GM19043 (cell line): Measurements from ENCODE around the gene VSIG10L.

ENCODE experiments used
- ATAC-seq: cut with Tn5 transposase; IDR thresholded peaks from one replicate; pipeline ENCODE4 v1.9.1; 2021; ENCODE audit warnings: low read depth; ENCODE audit not compliant: unreplicated experiment

The VSIG10L gene

DNA sequence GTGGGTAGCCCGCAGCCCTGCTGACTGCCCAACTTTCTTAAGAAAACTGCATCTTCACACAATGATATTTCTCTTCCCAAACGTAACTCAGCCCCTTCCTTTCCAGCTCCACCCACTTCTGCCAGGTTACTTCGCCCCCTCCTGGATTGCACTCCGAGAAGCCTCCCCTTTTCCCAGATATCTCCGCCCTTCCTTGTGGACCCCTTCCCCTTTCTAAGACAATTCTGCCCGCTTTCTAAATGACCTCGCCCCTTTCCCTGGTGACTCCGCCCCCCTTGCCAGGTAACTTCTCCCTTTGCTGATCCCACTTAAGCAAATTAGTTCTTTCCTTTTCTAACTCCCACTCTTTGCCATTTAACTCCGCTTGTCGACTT lies 2.6 kb downstream of the VSIG10L start:
- no peak for ATAC-seq

DNA sequence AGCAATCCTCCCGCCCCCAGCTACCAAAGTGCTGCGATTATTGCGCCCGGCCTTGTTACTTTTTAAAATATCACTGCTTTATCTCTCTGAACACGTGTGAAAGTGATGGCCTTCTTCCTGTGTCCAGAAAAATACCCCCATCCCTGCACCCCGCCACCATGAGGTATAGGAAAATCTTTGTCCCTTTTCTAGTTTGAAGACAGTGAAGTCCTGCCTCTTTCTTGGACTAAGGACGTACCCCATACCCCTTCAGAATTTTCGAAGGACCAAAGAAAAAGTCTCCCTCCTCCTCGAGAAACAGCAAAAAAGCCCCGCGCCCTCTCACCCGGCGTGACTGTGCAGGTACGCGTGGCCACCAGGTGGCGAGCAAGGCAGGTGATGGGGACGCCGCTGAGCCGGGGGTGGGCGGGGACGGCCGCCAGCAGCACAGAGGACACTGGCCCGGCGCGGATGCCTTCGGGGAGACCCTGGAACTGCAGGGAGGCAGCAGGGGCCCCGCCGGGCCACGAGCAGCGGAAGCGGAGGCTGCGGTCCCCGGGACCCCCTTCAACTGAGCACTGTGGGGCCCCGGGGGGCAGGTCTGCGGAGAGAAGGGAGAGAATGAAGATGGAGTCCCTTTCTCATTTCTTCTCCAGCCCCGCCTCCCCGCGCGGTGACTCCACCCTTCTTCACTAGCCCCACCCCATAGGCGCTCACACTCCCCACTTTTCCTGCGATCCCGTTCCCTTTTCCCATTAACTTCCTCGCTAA lies 3.2 kb downstream of the VSIG10L start:
- ATAC-seq: peak; percentile 70

DNA sequence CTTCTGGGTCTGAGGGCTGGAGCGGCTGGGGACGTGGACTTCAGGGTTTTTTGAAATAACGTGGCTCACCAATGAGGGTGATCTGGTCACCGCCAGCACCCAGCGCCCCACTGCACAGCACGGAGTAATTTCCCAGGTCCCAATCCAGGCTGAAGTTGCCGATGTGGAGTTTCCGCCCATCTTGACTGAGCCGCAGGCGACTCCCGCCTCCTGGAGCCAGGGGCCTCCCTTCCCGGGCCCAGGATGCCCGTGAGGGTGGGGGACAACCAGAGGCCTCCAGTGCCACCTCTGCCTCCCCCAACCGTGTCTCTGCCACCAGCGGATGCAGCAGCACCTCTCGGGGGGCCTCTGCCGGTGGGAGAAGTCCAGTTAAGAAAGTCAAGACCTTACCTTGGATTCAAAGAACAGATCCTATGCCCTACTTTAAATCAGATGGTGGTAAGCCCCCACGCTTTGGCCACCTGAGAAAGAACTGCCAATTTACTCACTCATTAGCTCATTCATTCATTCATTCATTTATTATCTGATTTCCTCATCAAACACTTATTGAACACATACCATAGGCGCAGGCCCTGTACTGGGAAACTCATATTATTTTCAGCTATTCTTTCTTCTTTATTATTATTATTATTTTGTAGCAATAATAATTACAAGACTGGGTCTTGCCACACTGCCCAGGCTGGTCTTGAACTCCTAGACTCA lies 3.9 kb downstream of the VSIG10L start:
- no peak for ATAC-seq

DNA sequence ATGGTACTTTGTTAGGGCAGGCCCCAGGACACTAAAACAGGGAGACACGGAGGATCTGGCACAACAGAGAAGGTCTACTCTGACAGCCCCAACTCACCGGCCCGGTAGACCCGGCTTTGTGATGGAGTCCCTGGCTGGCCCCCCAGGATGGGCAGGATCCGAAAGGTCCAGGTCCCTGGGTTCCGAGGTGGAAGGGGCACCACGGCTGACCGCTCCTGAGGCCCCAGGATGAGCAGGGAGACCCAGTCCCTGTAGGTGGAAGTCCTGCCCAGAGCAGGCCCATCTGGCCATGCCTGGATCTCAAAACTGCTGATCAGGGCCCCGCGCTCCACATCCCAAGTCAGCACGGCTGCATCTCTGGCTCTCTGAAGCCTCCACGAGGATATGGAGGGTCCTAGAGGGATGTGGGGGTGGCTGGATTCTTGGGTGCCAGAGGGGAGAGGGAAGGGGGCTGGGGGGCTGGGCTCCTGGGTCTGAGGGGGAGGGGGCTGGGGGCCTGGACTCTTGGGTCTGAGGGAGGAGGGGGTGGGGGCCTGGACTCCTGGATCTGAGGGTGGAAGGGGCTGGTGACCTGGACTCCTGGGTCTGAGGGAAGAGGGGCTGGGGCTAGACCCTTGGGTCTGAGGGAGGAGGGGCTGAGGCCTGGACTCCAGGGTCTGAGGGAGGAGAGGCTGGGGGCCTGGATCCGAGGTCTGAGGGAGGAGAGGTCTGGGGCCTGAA lies 4.6 kb downstream of the VSIG10L start:
- ATAC-seq: no peak

DNA sequence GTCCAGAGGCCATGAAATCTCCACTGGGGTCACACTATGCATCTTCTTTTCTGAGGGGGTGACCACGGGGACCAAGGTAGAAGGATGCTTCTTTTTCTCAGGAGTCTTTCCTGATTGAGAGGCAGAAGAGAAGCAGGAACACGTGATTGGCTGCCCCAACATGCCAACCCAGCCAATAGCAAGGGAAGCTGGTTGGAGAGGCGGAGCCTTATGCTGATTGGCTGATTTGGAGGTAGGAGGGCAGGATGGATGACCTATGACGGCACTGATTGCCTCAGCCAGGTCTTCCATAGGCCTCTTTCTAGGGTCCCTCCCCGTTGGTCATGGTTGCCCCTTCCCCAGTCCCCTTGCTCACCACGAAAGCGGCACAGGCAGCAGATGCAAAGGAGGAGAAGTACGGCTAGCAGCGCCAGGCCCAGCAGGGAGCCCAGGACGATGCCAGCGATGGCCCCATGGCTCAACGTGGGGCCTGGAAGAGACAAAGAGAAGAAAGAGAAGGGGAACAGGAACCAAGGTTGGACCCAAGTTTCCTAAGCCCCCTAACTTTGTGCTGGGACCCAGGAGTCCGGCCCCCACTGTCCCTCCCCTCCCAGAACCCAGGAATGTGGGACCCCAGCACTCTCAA lies 8.0 kb downstream of the VSIG10L start:
- ATAC-seq: no peak

DNA sequence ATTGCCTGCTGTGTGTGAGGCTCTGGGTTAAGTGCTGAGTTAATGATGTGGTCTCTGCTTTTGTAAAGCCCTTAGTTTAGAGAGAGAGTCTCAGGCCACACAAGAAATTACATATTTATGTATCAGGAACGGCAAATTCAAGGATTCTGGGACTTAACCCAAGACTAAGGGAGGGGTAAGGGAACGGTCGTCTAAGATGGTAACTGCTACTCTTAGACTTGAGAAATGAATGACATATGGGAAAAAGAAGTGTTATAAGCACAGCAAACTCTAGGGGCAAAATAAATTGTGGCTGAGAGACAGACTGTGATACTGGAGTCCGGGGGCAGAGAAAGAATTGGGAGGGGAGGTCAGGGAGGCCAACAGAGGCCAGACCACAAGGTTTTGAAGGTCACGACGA lies 10.2 kb downstream of the VSIG10L start:
- ATAC-seq: no peak

DNA sequence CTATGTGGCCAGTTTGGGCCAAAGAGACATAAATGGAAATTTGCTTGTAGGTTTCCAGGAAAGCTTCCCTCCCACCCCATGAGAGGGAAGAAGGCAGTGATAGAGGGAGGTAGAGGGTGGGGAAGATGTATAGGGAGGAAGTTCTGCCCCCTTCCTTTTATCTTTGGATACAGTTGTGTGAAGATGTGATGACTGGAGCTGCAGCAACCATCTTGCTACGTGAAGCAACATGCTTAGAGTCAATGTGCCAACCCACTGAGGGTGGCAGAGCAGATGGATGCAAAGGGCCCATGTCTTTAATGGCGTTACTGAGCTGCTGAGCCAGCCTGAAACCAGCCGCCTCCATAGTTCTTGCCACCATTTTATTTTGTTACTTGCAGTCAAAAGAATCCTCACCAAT lies 10.7 kb downstream of the VSIG10L start:
- ATAC-seq: no peak

DNA sequence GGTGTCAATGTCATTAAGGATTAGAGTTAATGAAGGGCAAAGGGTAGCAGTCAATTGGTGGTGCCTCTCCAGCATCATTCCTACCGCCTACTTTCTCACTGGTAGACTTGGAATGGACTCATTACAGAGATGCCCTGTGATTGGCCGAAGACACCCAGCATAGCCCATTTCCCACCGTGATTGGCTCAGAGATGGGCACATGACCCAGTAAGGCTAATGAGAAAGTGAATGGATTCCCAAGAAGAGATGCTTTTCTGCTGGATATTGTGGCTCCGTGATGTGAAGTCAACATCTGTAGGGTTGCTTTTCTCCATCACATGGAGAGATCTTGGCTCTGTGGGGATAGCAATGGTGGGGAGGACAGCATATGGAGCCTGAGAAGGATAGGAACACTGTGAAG lies 11.6 kb downstream of the VSIG10L start:
- no peak for ATAC-seq

DNA sequence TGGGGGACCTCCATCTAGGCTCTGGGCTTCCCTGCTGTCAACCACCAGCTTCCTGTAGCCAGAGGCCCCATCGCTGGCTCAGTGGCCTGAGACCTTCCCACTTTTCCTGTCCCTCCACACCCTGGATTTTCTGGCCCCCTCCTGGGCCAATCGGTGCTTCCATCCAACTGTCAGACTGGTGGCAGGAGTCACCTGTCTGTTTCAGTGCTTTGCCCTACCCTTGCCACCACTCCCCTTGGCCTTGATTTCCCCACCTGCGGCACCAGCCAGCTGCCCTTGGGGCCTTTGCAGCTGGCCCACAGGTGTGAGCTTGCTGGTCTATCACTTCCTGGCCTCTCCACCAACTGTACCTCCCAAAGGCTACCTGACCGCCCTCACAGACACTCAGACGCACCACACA lies 12.5 kb downstream of the VSIG10L start:
- no peak for ATAC-seq

DNA sequence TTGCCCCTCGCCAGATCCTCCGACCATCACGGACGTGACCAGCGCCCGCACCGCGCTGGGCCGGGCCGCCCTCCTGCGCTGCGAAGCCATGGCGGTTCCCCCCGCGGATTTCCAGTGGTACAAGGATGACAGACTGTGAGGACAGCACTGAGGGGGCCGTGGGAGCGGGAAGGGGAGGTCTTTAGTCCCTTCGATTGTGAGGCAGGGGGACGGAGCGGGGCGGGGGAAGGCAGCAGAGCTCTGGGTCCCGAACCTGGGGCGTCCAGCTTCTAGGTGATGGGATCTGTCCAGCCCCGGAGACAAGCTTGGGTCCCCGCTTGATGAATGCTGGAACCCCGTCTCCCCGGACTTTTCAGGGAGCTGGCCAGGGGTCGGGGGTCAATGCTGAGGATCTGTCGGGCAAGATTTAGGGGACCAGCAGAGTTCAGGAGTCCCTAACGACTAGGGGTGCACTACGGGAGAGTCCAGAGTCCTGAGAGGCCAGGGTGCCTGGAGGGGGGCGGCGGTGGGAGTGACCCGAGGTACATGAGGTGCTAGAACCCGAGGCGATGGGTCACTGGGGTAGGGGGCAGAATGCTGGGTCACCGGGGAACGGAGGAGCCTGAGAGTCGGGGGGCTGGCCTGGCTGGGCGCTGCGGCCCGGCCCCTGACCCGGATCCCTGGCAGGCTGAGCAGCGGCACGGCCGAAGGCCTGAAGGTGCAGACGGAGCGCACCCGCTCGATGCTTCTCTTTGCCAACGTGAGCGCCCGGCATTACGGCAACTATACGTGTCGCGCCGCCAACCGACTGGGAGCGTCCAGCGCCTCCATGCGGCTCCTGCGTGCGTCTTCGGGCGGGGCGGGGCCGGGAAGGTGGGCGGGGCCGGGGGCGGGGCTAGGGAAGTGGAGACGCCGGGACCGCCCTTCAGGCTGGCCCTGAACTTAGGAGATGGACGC lies 14.6 kb downstream of the VSIG10L start:
- no peak for ATAC-seq

DNA sequence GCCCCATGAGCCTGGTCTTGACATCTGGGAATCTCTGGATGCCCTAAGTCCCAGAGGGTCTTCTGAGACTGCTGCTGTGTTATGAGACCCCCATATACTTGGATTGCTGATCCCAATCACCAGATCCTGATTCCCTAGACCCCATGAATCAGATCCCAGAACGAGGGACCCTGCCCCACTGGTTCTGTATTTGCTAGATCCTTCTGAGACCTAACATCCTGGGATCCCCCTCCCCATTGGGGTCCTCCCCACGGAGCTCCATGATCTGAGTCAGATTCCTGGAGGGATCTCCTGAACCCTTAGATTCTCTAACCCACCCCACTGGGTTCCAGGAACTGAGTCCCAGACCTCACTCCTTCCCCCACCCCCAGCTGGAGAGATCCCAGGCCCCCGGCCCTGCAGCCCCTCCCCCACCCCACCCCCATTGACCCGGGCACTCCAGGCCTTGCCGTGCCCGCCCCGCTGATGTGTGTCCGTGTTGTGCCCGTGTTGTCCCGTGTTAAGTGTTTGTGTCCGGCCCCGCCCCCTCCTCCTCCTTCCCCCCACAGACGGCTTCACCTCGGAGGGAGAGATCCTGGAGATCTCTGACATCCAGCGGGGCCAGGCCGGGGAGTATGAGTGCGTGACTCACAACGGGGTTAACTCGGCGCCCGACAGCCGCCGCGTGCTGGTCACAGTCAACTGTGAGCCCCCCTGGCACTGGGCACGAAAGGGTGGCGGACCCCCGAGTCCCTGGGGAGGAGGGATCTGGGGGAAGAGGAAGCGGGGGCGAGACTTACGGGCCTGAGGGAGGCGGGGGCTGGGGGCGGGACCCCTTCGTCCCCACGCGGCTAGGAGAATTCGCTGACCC lies 15.5 kb downstream of the VSIG10L start:
- no peak for ATAC-seq

DNA sequence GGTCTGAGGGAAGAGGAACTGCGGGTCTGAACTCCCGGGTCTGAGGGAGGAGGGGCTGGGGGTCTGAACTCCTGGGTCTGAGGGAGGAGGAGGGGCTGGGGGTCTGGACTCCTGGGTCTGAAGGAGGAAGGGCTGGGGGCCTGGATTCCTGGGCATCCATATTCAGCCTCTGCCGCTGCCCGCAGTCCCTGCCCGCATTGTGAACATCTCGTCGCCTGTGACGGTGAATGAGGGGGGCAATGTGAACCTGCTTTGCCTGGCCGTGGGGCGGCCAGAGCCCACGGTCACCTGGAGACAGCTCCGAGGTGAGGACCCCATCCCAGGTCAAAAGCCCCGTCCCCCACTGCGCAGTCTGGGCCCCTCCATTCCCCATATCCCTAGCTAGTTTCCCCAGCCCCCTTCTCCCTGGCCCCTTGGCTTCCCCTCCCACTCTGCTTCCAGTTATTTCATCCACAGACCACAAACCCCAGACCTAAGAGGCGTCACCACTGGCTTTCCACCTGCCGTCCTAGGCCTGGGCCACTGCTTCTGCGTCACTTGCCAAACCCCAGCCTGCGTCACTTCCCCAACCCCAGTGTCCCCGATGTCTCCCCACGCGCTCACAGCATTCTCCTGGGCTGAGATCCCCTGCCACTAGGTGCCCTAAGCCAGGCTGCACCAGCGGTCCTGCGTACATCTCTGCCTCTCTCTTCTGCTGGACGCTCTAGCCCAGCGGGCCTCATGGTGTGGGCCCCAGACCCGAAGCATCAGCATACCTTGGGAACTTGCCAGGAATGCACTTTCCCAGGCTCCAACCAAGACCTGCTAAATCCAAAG lies 16.6 kb downstream of the VSIG10L start:
- ATAC-seq: no peak

DNA sequence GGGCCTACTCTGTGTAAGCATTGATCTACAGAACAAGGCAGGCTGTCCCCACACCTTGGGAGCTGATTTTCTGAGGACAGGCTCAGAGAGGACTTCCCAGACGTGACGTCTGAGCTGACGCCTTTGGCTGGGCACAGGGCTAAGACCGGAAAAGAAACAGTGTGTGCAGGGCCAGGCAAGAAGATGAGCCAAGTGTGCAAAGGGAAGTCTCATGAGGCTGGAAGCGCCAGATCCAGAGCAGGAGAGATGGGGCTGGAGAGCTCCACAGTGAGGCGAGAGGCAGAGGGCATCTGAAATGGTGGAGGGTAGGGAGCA lies 17.8 kb downstream of the VSIG10L start:
- ATAC-seq: no peak

DNA sequence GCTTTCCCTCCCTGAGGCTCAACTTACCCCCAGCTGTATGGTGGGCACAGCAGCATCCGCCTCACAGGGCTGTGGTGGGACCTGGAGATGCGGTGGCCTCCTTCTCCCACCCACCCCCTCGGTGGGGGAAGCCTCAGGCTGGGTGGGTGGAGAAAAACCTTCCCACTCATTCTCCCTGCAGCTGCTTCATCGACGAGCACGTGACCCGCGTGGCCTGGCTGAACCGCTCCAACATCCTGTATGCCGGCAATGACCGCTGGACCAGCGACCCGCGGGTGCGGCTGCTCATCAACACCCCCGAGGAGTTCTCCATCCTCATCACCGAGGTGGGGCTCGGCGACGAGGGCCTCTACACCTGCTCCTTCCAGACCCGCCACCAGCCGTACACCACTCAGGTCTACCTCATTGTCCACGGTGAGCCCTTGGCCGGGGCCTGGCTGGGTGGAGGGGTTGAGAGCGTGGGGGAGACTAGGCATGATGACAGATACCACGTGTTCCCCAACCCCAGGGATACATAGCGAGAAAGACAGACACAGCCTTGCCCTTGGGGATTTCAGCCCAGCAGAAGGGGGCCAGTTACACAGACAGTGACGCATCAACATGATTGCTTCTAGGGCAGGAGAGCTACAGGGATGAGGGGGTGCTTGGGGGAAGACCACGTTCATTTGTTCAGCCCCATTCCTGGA lies 18.3 kb downstream of the VSIG10L start:
- ATAC-seq: no peak

DNA sequence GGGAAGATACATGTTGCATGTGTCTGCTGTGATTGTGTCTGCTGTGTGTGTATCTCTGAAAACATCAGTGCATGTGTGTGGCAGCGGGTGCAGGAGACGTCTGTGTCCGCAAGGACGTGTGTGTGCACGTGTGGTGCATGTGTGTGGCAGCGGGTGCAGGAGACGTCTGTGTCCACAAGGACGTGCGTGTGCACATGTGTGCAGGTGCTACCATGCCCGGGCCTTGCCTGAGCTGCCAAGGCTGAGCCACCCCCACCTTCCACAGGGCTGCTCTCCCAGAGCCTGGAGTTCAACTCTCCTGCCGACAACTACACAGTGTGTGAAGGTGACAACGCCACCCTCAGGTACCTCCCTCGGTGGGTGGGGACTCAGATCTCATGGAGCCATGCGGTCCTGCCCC lies 20.1 kb downstream of the VSIG10L start:
- no peak for ATAC-seq

DNA sequence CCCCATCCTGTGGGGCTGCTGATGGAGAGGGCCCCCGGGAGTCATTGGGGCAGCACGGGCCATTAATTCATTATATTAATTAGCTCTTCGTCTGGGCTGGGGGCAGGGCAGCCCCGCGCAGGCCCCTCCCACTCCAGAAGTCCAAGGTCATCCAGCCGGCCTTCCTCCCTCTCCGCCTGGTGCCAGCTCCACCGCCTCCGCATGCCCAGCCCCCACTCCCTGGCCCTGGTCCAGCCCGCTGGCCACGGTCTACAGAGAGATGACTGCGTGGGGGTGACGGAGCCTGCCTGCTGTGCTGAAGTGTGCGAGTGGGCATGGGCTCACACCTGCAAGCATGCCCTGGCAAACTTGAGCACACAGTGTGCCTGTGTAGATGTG lies 21.7 kb downstream of the VSIG10L start:
- ATAC-seq: no peak

DNA sequence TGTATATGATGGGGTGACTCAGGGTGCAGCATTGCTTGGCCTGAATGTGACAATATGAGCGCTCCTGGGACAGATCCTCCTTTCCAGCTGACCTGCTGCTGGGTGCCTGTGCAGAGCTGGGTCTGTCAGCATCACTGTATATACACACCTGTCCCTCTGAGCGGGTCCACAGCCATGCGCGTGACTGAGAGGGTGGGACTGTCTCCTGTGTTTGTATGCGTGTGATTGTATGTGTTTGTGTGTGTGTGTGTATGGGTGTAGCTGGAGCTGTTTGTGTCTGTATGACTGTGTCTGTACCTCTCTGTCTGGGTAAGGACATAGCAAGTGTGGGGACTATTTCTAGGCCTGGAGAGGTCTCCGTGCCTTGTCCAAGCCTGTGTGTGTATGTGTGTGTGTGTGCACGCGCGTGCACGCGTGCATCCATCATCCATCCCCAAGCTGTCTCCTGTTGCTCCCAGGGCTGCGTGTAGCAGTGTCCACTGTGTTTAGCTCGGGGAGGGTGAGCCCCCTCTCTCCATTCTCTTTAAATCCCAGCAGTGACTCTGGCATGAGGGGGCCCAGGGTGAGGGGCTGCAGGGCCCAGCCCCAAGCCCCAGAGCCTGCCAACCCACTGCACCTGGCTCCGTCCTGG lies 22.2 kb downstream of the VSIG10L start:
- ATAC-seq: no peak
